SHP77 treated with DMSO at 0.1 percent for 48 hours (cell line): ENCODE results near the gene VIPR1.
"Not testable (repeated sequence)": the region's sequence is repeated elsewhere in the genome, so short reads cannot be mapped to it uniquely, and the experiment has no call there.

Experiments used
- DNase-seq: peaks from one replicate; lab custom pipeline; 2025; lab: John Stamatoyannopoulos, UW

Gene VIPR1

DNA sequence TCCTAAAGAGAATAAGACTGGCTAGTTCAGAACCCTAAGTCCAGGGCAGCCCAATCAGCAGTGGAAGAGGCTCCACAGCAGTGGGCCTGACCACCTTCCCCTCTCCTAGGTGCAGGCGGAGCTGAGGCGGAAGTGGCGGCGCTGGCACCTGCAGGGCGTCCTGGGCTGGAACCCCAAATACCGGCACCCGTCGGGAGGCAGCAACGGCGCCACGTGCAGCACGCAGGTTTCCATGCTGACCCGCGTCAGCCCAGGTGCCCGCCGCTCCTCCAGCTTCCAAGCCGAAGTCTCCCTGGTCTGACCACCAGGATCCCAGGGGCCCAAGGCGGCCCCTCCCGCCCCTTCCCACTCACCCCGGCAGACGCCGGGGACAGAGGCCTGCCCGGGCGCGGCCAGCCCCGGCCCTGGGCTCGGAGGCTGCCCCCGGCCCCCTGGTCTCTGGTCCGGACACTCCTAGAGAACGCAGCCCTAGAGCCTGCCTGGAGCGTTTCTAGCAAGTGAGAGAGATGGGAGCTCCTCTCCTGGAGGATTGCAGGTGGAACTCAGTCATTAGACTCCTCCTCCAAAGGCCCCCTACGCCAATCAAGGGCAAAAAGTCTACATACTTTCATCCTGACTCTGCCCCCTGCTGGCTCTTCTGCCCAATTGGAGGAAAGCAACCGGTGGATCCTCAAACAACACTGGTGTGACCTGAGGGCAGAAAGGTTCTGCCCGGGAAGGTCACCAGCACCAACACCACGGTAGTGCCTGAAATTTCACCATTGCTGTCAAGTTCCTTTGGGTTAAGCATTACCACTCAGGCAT is 33.7 kb downstream of the VIPR1 start:
- no peak for DNase-seq

GRCh38 chr3:42537350-42537749 is 34.9 kb downstream of the VIPR1 start:
- DNase-seq: no peak

DNA sequence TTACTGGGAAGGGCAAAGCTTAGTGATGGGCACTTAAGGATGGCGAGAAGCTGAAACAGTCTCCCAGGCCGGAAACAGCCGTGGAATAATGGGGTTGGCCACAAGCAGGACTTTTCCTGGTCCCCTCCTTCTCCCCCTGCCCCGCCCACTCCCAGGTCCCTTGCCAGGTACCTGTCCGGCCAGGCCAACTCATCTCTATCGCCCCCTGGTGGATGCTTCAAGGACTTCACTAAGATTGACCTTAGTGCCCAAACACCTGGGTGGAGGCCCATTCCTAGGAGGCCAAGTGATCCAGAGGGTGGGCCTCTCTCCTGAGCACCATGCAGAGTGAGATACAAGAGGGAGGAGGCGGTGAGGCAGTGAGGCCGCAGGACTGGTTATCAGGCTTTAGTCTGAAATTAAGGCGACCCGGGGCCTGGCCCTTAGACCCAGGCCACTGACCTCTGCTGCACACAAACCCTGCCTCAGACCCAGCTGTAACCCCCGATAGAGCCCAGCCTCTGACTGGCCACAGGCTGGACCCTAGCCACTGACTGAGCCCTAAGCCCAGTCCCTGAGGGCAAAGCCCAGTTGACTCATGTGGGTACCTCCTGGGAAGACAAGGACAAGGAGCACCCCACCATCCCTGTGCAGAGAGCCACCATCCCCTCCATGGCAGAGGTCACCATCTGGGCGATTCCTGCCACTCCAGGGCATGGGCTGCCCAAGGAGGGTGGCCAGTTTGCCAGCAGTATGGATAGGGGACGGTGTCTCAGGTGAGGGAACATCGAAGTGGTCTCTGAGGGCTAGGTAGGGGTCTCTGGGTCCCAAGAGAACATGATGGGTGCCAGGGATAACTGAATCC is 37.6 kb downstream of the VIPR1 start:
- no peak for DNase-seq

DNA sequence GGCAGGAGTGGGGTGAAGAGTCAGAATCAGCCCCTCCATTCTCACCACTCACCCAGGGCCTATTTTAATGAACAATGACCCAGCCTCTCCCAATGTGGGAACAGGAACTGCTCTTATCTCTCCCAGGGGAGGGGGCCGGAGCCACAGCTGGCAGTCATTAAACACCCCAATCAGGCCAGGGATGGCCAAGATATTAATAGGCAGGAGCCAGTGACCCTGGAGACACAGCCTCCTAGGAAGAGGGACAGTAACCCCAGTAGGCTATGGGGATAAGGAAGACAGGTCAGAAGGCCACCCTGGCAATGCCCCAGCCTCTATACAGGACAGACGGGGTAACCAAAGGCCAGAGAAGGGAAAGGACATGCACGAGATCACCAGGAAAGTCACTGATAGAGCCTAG is 38.6 kb downstream of the VIPR1 start:
- no peak for DNase-seq

- DNase-seq: peak; percentile 68
Observed at GRCh38 chr3:42544492-42545283, 42.2 kb downstream of the VIPR1 start.

GRCh38 chr3:42545284-42545900 is 42.9 kb downstream of the VIPR1 start:
- DNase-seq: no peak

- no peak for DNase-seq
Observed at GRCh38 chr3:42546691-42547213, 44.3 kb downstream of the VIPR1 start.

DNA sequence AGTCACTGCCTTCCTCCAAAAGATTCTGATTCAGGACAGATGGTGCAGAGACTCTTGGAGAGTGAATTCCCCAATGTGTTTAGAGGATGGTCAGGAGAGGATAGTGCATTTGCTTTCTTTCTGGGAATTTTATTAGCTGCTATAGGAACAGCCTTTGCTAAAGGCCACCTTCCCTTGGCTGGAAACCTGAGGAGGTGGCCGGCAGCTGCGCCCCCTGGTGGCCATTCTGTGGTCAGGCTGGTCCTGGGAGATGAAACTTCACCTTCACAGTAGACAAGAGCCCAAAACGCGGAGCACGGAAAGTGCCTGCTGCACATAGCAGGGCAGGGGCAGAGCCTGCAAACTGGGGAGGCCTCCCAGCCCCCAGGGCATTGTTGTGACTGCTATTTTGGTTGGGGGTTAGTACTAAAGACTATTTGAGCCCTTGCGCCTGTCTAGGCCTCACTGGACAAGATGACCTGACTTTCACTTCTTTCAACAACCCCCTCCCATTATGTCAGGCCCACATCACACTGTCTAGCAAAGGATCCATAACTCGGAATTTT is 45.0 kb downstream of the VIPR1 start:
- peak; percentile 17 for DNase-seq

DNA sequence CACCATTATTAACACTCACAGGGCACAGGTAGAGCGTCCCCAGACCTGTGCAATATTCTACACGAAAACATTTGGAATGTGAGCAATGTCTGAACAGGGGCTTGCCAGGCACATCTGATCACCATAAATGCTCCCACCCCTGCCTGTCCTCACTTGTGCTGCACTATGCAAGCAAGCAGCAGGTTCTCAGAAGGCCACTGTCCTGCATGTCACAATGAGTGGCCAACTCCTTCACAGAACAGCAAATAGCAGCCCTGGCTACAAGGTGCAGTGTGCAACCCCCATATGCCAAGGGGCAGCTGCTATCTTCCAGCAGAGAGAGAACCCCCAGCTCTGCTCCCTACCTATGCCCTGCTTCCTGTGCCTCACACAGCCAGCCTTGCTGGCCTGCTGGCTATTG is 46.7 kb downstream of the VIPR1 start:
- DNase-seq: no peak

- DNase-seq: no peak
Observed at GRCh38 chr3:42550250-42550649, 47.8 kb downstream of the VIPR1 start.

DNA sequence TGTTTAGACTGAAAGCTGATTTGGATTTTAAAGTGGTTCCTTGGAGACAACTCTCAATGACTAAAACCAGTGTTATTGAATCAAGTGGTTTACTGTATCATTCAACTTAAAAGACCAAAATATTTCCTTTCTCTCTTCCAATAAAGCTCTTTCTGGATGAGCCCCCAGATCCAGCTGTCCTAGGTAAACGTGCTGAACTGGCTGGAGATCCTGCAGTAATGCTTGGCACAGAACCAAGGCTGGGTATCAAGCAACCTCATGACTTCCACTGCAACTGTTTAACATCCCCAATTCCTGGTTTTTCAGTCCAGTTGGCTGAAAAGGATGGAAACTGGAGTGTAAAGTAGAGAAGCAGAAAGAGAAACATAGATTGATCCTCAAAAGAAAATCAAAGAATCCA is 50.4 kb downstream of the VIPR1 start:
- DNase-seq: no peak

DNA sequence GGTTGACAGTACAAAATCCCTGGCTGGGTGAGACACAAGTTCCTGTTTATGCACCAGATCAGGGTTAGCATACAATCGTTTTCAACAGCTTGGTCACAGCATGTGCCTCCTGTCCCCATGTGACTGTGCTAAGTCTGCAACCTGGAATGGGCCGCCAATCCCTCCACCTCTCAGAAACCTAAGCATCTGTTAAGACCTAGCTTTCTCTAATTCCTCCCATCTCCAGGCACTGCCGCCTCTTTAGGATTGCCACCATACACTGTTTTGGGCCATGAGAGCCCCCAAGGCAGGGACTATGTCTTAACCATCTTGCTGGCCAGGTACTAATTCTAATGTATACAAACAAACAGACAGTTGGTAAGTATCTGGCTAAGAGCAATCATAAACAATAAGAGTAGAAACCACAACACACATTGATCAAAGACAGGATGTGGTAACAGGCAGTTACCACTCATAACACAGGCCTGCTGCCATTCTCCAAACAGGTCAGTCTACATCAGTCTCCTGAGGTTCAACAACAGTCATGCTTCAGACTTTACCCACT is 53.7 kb downstream of the VIPR1 start:
- no peak for DNase-seq

GRCh38 chr3:42556817-42557216 is 54.4 kb downstream of the VIPR1 start:
- not testable (repeated sequence) for DNase-seq

- DNase-seq: no peak
Observed at GRCh38 chr3:42557854-42558253, 55.4 kb downstream of the VIPR1 start.

GRCh38 chr3:42562047-42562907 is 59.8 kb downstream of the VIPR1 start:
- DNase-seq: no peak

GRCh38 chr3:42569593-42570142 is 67.2 kb downstream of the VIPR1 start:
- DNase-seq: no peak

DNA sequence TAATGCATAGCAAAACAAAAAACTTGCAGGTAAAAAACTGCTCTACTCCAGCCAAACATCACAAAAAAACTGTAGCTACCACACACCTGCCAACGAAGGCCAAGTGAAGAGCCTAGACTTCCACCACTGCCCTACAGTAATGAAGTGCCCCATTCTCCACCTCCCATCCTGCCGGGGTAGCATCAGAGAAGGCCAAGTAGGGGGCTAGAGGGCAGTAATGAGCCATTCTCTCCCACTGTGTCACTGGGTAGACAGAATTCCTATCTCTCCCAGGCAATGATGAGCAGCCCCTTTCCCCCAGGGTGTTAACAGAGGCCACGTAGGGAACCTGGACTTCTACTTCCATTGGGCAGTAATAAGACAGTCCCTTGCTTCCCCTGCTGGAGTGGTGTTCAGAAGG is 69.8 kb downstream of the VIPR1 start:
- no peak for DNase-seq

GRCh38 chr3:42575137-42575741 is 72.8 kb downstream of the VIPR1 start:
- DNase-seq: no peak

GRCh38 chr3:42578054-42578453 is 75.6 kb downstream of the VIPR1 start:
- no peak for DNase-seq
